HG03066 (cell line): ENCODE measurements around the gene LEMD2.

Experiments
- ATAC-seq: cut with Tn5 transposase; IDR thresholded peaks from one replicate; pipeline ENCODE4 v1.9.1; 2021; ENCODE audit warnings: low read depth; ENCODE audit not compliant: unreplicated experiment

Gene LEMD2

GRCh38 chr6:33820243-33820642 lies 31.3 kb upstream of the LEMD2 start:
- ATAC-seq: no peak

GRCh38 chr6:33819021-33819420 lies 30.1 kb upstream of the LEMD2 start:
- ATAC-seq: no peak

GRCh38 chr6:33818293-33818692 lies 29.4 kb upstream of the LEMD2 start:
- no peak for ATAC-seq

GRCh38 chr6:33817489-33817888 lies 28.6 kb upstream of the LEMD2 start:
- ATAC-seq: no peak

GRCh38 chr6:33816911-33817310 lies 28.0 kb upstream of the LEMD2 start:
- no peak for ATAC-seq

GRCh38 chr6:33815854-33816253 lies 26.9 kb upstream of the LEMD2 start:
- ATAC-seq: no peak

- no peak for ATAC-seq
Measured at GRCh38 chr6:33813990-33814985, 25.4 kb upstream of the LEMD2 start.

- ATAC-seq: no peak
Measured at GRCh38 chr6:33813246-33813904, 24.4 kb upstream of the LEMD2 start.

- ATAC-seq: no peak
Measured at GRCh38 chr6:33812669-33813068, 23.7 kb upstream of the LEMD2 start.

- no peak for ATAC-seq
Measured at GRCh38 chr6:33809594-33809993, 20.7 kb upstream of the LEMD2 start.

GRCh38 chr6:33808641-33809180 lies 19.8 kb upstream of the LEMD2 start:
- no peak for ATAC-seq

- ATAC-seq: no peak
Measured at GRCh38 chr6:33807606-33808005, 18.7 kb upstream of the LEMD2 start.

GRCh38 chr6:33806841-33807240 lies 17.9 kb upstream of the LEMD2 start:
- no peak for ATAC-seq

GRCh38 chr6:33803571-33804053 lies 14.7 kb upstream of the LEMD2 start, which contains the start of gene MLN:
Gene MLN (minus strand): TSS chr6:33804003. CDS start chr6:33801163, 2,840 bp downstream.
- ATAC-seq: no peak

GRCh38 chr6:33802186-33802958 lies 13.4 kb upstream of the LEMD2 start:
- ATAC-seq: no peak

GRCh38 chr6:33801611-33802010 lies 12.7 kb upstream of the LEMD2 start:
- ATAC-seq: no peak

- no peak for ATAC-seq
Measured at GRCh38 chr6:33800248-33800969, 11.5 kb upstream of the LEMD2 start.

- ATAC-seq: no peak
Measured at GRCh38 chr6:33799454-33800113, 10.7 kb upstream of the LEMD2 start.

- ATAC-seq: no peak
Measured at GRCh38 chr6:33798343-33798848, 9.5 kb upstream of the LEMD2 start.
